ENCODE measurements around the gene MAPK4.

- no peak for TF ChIP-seq CTCF (IDR thresholded peaks at IDR 0.05)
- TF ChIP-seq POLR2A (IDR thresholded peaks at IDR 0.05): no peak
These were observed 186.1 kb downstream of the MAPK4 start for GRCh38 chr18:50745945-50746344.

Data from uterus (tissue), 2 donors.